OCI-LY1 (cell line): ENCODE data around the gene GNG12.

Experiments used
- H2AFZ ChIP-seq: fragments of 200-600 bp; sonication (generic), shearing (Covaris generic); 2 replicates; pipeline ENCODE4 v1.6.0; 2014; ENCODE audit warnings: antibody characterized with exemption, mild to moderate bottlenecking, low read length
- H3F3A ChIP-seq: fragments of 200-600 bp; sonication (generic), shearing (Covaris generic); 2 replicates; pipeline ENCODE4 v1.6.0; 2014; ENCODE audit warnings: mild to moderate bottlenecking, antibody characterized with exemption, low read length, moderate library complexity; ENCODE audit not compliant: insufficient read depth
- H3K27ac ChIP-seq: fragments of 200-600 bp; sonication (generic); 2 replicates; pipeline ENCODE4 v1.5.1; 2014; ENCODE audit warnings: low read length, mixed run types, mild to moderate bottlenecking, low read depth; ENCODE audit not compliant: poor library complexity, severe bottlenecking
- H3K27me3 ChIP-seq: fragments of 200-600 bp; sonication (generic); 2 replicates; pipeline ENCODE4 v1.6.0; 2014; ENCODE audit warnings: antibody characterized with exemption, mild to moderate bottlenecking, low read length, moderate library complexity; ENCODE audit not compliant: insufficient read depth
- H3K36me3 ChIP-seq: fragments of 200-600 bp; sonication (generic); 2 replicates; pipeline ENCODE4 v1.6.1; 2014; ENCODE audit warnings: mild to moderate bottlenecking, antibody characterized with exemption, low read length, moderate library complexity, mixed read lengths; ENCODE audit not compliant: insufficient read depth
- H3K4me1 ChIP-seq: fragments of 200-600 bp; sonication (generic); 2 replicates; pipeline ENCODE4 v1.5.1; 2014; ENCODE audit warnings: mild to moderate bottlenecking, low read length, moderate library complexity; ENCODE audit not compliant: insufficient read depth, severe bottlenecking
- H3K4me2 ChIP-seq: fragments of 200-600 bp; sonication (generic), shearing (Covaris generic); 2 replicates; pipeline ENCODE4 v1.6.1; 2014; ENCODE audit warnings: low read length
- H3K4me3 ChIP-seq: fragments of 200-600 bp; sonication (generic); 2 replicates; pipeline ENCODE4 v1.5.1; 2014; ENCODE audit warnings: low read length, low read depth, mild to moderate bottlenecking, mixed read lengths; ENCODE audit not compliant: poor library complexity, severe bottlenecking
- H3K79me2 ChIP-seq: fragments of 200-600 bp; shearing (Covaris generic); 2 replicates; pipeline ENCODE4 v1.6.1; 2016; ENCODE audit warnings: mixed run types, low read length, mixed read lengths; ENCODE audit not compliant: insufficient read depth
- H3K9ac ChIP-seq: fragments of 200-600 bp; sonication (generic), shearing (Covaris generic); 2 replicates; pipeline ENCODE4 v1.6.1; 2014; ENCODE audit warnings: mild to moderate bottlenecking, low read length, mixed read lengths
- H3K9me2 ChIP-seq: fragments of 200-600 bp; sonication (generic), shearing (Covaris generic); 2 replicates; pipeline ENCODE4 v1.6.1; 2014; ENCODE audit warnings: low read depth, mild to moderate bottlenecking, low read length, mixed read lengths
- H3K9me3 ChIP-seq: fragments of 200-600 bp; shearing (Covaris generic); 2 replicates; pipeline ENCODE4 v1.6.1; 2014; ENCODE audit warnings: low read length, mixed read lengths
- H4K20me1 ChIP-seq: fragments of 200-600 bp; sonication (generic), shearing (Covaris generic); 2 replicates; pipeline ENCODE4 v1.6.0; 2016; ENCODE audit warnings: mild to moderate bottlenecking, low read length; ENCODE audit not compliant: insufficient read depth
- EZH2 ChIP-seq: fragments of 200-600 bp; sonication (generic), shearing (Covaris generic); IDR thresholded peaks from 2 replicates; pipeline ENCODE4 v1.8.0; 2017; ENCODE audit warnings: borderline replicate concordance, mixed run types, mild to moderate bottlenecking, antibody characterized with exemption, low read length, moderate library complexity, mixed read lengths
- TF ChIP-seq, protein P1 (sequence below): fragments of 200-600 bp; sonication (generic), shearing (Covaris generic); IDR thresholded peaks from 2 replicates; pipeline ENCODE4 v1.5.1; 2017; ENCODE audit warnings: mild to moderate bottlenecking, antibody characterized with exemption, low read length, moderate library complexity, mixed read lengths

Gene GNG12

GRCh38 chr1:67863637-67864036 is 30.4 kb upstream of the GNG12 start:
- no peaks in the 10 kb centered on the region for H4K20me1 ChIP-seq

DNA sequence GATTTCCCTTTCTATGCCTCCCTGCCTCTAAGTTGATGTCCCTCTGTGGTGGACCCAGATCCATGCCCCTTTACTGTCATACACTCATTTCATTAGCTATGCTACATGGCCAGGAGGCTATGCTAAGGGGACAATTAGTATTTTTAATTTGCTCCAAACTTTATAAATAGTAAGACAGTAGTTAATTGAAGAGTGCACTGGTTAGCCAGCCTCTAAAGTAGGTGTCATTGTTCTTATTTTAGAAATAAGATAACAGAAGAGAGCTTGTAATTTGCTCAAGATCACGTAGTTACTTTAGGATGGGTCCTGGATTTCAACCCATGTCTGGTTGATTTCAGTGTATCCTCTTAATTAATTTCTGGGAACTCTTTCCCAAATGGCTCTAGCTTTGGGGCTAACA is 29.4 kb upstream of the GNG12 start:
- no peaks in the 10 kb centered on the region for H3K36me3 ChIP-seq
- H3K9me3 ChIP-seq: no peaks in the 10 kb centered on the region
- H3F3A ChIP-seq: no peaks in the 10 kb centered on the region
- no peaks in the 10 kb centered on the region for H3K79me2 ChIP-seq
- H3K4me1 ChIP-seq: no peaks in the 10 kb centered on the region
- H4K20me1 ChIP-seq: no peaks in the 10 kb centered on the region
- H3K9me2 ChIP-seq: no peaks in the 10 kb centered on the region
- no peaks in the 10 kb centered on the region for H3K27me3 ChIP-seq
- TF ChIP-seq, protein P1, sequence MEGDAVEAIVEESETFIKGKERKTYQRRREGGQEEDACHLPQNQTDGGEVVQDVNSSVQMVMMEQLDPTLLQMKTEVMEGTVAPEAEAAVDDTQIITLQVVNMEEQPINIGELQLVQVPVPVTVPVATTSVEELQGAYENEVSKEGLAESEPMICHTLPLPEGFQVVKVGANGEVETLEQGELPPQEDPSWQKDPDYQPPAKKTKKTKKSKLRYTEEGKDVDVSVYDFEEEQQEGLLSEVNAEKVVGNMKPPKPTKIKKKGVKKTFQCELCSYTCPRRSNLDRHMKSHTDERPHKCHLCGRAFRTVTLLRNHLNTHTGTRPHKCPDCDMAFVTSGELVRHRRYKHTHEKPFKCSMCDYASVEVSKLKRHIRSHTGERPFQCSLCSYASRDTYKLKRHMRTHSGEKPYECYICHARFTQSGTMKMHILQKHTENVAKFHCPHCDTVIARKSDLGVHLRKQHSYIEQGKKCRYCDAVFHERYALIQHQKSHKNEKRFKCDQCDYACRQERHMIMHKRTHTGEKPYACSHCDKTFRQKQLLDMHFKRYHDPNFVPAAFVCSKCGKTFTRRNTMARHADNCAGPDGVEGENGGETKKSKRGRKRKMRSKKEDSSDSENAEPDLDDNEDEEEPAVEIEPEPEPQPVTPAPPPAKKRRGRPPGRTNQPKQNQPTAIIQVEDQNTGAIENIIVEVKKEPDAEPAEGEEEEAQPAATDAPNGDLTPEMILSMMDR: no peak
- TF ChIP-seq EZH2: no peak
- no peak overlapping the region for H2AFZ ChIP-seq
- H3K4me3 ChIP-seq: no peak overlapping the region
- no peak overlapping the region for H3K27ac ChIP-seq
- no peak overlapping the region for H3K4me2 ChIP-seq
- H3K9ac ChIP-seq: no peak overlapping the region

More at GRCh38 chr1:67863637-67864036, 30.4 kb upstream of the GNG12 start:
- Histone ChIP-seq H3K27ac (no peak overlapping the region), H3F3A (no peaks in the 10 kb centered on the region), H3K4me1 (no peaks in the 10 kb centered on the region), H3K9ac (no peak overlapping the region), H2AFZ (no peak overlapping the region), H3K4me3 (no peak overlapping the region), H3K27me3 (no peaks in the 10 kb centered on the region), H3K4me2 (no peak overlapping the region), H3K9me2 (no peaks in the 10 kb centered on the region), H3K36me3 (no peaks in the 10 kb centered on the region), H3K79me2 (no peaks in the 10 kb centered on the region), H3K9me3 (no peaks in the 10 kb centered on the region)
- TF ChIP-seq, protein P1: no peak
- no peak for TF ChIP-seq EZH2

DNA sequence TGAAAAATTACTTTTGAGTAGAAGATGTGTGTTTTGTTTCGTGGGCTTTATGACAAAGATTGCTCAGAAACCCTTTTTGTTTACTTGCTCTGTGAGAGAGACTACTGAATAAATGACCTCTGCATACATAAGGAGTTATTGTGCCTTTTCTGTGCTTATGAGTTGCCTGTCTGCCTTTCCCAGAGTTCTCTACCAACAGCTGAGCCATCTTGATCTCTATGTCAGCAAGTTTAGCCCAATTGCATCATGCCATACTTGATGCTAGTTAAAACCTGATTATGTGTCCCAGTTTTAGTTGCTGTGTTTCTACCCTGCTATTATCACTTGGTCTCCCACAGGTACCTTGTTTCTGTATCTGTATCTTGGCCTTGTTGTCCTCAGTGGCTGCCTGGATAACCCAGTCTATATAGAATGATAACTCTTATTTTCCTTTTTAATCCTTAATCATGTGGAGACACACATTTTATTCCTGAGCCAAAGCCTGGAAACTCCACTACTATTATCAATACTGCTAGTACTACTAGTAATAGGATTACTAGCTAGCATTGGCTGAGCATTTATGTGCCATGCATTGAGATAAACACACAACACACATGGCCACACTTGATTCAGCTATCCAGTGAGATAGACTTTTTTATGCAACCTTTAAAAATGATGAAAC is 28.7 kb upstream of the GNG12 start:
- Histone ChIP-seq H3K4me3 (no peak overlapping the region), H3K9me2 (no peaks in the 10 kb centered on the region), H3F3A (no peaks in the 10 kb centered on the region), H3K9me3 (no peaks in the 10 kb centered on the region), H3K79me2 (no peaks in the 10 kb centered on the region), H3K27ac (no peak overlapping the region), H2AFZ (no peak overlapping the region), H3K27me3 (no peaks in the 10 kb centered on the region), H3K9ac (no peak overlapping the region), H4K20me1 (no peaks in the 10 kb centered on the region), H3K4me1 (no peaks in the 10 kb centered on the region), H3K4me2 (no peak overlapping the region), H3K36me3 (no peaks in the 10 kb centered on the region)
- TF ChIP-seq EZH2: no peak
- TF ChIP-seq, protein P1: no peak
